Keratinocyte (primary cell): ENCODE results near the gene MESP2. TPM values are rescaled to one million over a fixed set of nuclear protein-coding genes. Genes with fewer than 3 reads are reported as not detected.
A peak's percentile ranks its signal among the peaks of the same experiment; 100 is the strongest.

Experiments
- DNase-seq: peaks from one replicate; pipeline ENCODE4 v3.0.0-alpha.2; 2011; ENCODE audit warnings: low read depth, missing footprints, low spot score
- FAIRE-seq: peaks from 2 replicates; lab custom pipeline; 2011; peaks lifted over from hg19 to GRCh38; lab: Jason Lieb, UNC
- H2AFZ ChIP-seq: 2 replicates; pipeline ENCODE4 v1.6.0; 2012; ENCODE audit warnings: low read length, control low read depth, inconsistent platforms; ENCODE audit not compliant: control insufficient read depth
- H3K27ac ChIP-seq: 2 replicates; pipeline ENCODE4 v1.5.1; 2011; ENCODE audit warnings: low read length; ENCODE audit not compliant: control insufficient read depth, insufficient read depth
- H3K27me3 ChIP-seq: 3 replicates; pipeline ENCODE4 v1.6.0; 2011; ENCODE audit warnings: low read length; ENCODE audit not compliant: control insufficient read depth, insufficient read depth; ENCODE audit errors: extremely low read depth
- H3K36me3 ChIP-seq, 2 experiments: 2 replicates in 1 of 2; 3 replicates in 1 of 2; pipeline ENCODE4 v1.5.1; 2011; ENCODE audit warnings: low read length in 2 of 2, mild to moderate bottlenecking in 1 of 2; ENCODE audit not compliant: control insufficient read depth in 2 of 2, insufficient read depth in 2 of 2; ENCODE audit errors: extremely low read depth in 1 of 2
- H3K4me1 ChIP-seq: 3 replicates; pipeline ENCODE4 v1.5.1; 2011; ENCODE audit warnings: low read length; ENCODE audit not compliant: control insufficient read depth, insufficient read depth; ENCODE audit errors: extremely low read depth
- H3K4me2 ChIP-seq: 3 replicates; pipeline ENCODE4 v1.6.0; 2011; ENCODE audit warnings: low read depth, low read length; ENCODE audit not compliant: control insufficient read depth, insufficient read depth; ENCODE audit errors: extremely low read depth
- H3K4me3 ChIP-seq, 3 experiments: fragments of 200-600 bp in 1 of 3; sonication (generic) in 1 of 3; 2 replicates in 2 of 3; 3 replicates in 1 of 3; pipeline ENCODE4 v1.5.1; 2011 to 2016; ENCODE audit warnings: low read length in 3 of 3, mild to moderate bottlenecking in 3 of 3, control low read depth in 2 of 3, inconsistent platforms in 1 of 3, low read depth in 1 of 3, mixed read lengths in 1 of 3, mixed run types in 1 of 3, moderate library complexity in 1 of 3; ENCODE audit not compliant: control insufficient read depth in 2 of 3, insufficient read depth in 2 of 3; ENCODE audit errors: extremely low read depth in 1 of 3
- H3K79me2 ChIP-seq: 2 replicates; pipeline ENCODE4 v1.6.0; 2012; ENCODE audit warnings: low read length; ENCODE audit not compliant: control insufficient read depth, insufficient read depth
- H3K9ac ChIP-seq: 3 replicates; pipeline ENCODE4 v1.6.0; 2011; ENCODE audit warnings: low read length; ENCODE audit not compliant: control insufficient read depth, insufficient read depth; ENCODE audit errors: extremely low read depth
- H3K9me1 ChIP-seq: 3 replicates; pipeline ENCODE4 v1.6.0; 2011; ENCODE audit warnings: low read length; ENCODE audit not compliant: control insufficient read depth, insufficient read depth; ENCODE audit errors: extremely low read depth
- H3K9me3 ChIP-seq: 2 replicates; pipeline ENCODE4 v1.5.1; 2012; ENCODE audit warnings: low read depth, low read length; ENCODE audit not compliant: control insufficient read depth
- H4K20me1 ChIP-seq: 3 replicates; pipeline ENCODE4 v1.6.0; 2011; ENCODE audit warnings: low read length; ENCODE audit not compliant: control insufficient read depth, insufficient read depth; ENCODE audit errors: extremely low read depth
- CTCF ChIP-seq, 3 experiments: IDR thresholded peaks in 1 of 3; conservative IDR thresholded peaks in 1 of 3; optimal IDR thresholded peaks in 1 of 3; 2 replicates in 2 of 3; 3 replicates in 1 of 3; pipeline versions ENCODE3 to v1.5.1; 2011; ENCODE audit warnings: low read length in 3 of 3, mild to moderate bottlenecking in 3 of 3, moderate library complexity in 2 of 3, control low read depth in 1 of 3, inconsistent platforms in 1 of 3; ENCODE audit not compliant: insufficient read depth in 2 of 3; ENCODE audit errors: extremely low read depth in 1 of 3
- EZH2 ChIP-seq: IDR thresholded peaks from one replicate; pipeline ENCODE4 v1.6.1; 2012; ENCODE audit warnings: inconsistent platforms, mild to moderate bottlenecking, low read length, moderate library complexity
- dilution Hi-C: fragments of 300-500 bp; cut with MboI; formaldehyde crosslinking; loops from one replicate; pipeline ENCODE4 v1.7.0; 2020; ENCODE audit warnings: low sequenced_read_pairs; ENCODE audit not compliant: extremely low pct_ligation_motif_present
- polyA plus RNA-seq, 5 experiments: library from polyadenylated mRNA; depleted of rRNA in 3 of 5; stranded (reverse) in 3 of 5; stranded (forward) in 1 of 5; unstranded in 1 of 5; fragments of >200 nt; gene quantifications; 1 replicate in 1 of 5; 2 replicates in 3 of 5; 3 replicates in 1 of 5; pipeline versions ENCODE4 v1.2.1 to v1.2.3, GENCODE V29; 2011 to 2012; ENCODE audit warnings: missing spikeins in 2 of 5, low read depth in 1 of 5, low replicate concordance in 1 of 5

MESP2 gene
- polyA plus RNA-seq, 1 donor (not counting 4 experiments of a cell fraction or from before 2014, with no cell fraction given): 0.39 TPM

GRCh38 chr15:89822026-89822425, 45.9 kb downstream of the MESP2 start:
- H3K79me2 ChIP-seq: no peaks in the 10 kb centered on the region
- H3K27ac ChIP-seq: peak overlapping the region; percentile 32
- no peaks in the 10 kb centered on the region for H3K9me3 ChIP-seq
- peak overlapping the region; percentile 3 for H3K4me2 ChIP-seq
- H3K9me1 ChIP-seq: no peaks in the 10 kb centered on the region
- TF ChIP-seq EZH2 (no peak), CTCF (optimal IDR thresholded peaks at IDR 0.05 in 1 of 3, IDR thresholded peaks at IDR 0.05 in 1 of 3, conservative IDR thresholded peaks at IDR 0.05 in 1 of 3; ENCODE audit: extremely low read depth in 1 of 3, insufficient read depth in 2 of 3, low read length in 3 of 3) (no peak)
- FAIRE-seq (no peak), DNase-seq (peak; percentile 81)
- H3K9ac ChIP-seq: no peak overlapping the region
- H4K20me1 ChIP-seq: no peaks in the 10 kb centered on the region
- H3K27me3 ChIP-seq: no peaks in the 10 kb centered on the region
- peaks cover 34% of the 10 kb centered on the region for H3K4me1 ChIP-seq
- dilution Hi-C loops: no loop called here
- H3K4me3 ChIP-seq: no peak overlapping the region
- H3K36me3 ChIP-seq: no peaks in the 10 kb centered on the region
- H2AFZ ChIP-seq: no peak overlapping the region

GRCh38 chr15:89822611-89822950, 46.4 kb downstream of the MESP2 start:
- no peaks in the 10 kb centered on the region for H3K9me3 ChIP-seq
- dilution Hi-C loops: no loop called here
- FAIRE-seq: no peak
- no peak for DNase-seq
- H3K4me2 ChIP-seq: no peak overlapping the region
- no peaks in the 10 kb centered on the region for H3K27me3 ChIP-seq
- TF ChIP-seq EZH2: no peak
- TF ChIP-seq CTCF (optimal IDR thresholded peaks at IDR 0.05 in 1 of 3, IDR thresholded peaks at IDR 0.05 in 1 of 3, conservative IDR thresholded peaks at IDR 0.05 in 1 of 3; ENCODE audit: extremely low read depth in 1 of 3, insufficient read depth in 2 of 3, low read length in 3 of 3): no peak
- peaks cover 34% of the 10 kb centered on the region for H3K4me1 ChIP-seq
- H2AFZ ChIP-seq: no peak overlapping the region
- H3K9me1 ChIP-seq: no peaks in the 10 kb centered on the region
- H4K20me1 ChIP-seq: no peaks in the 10 kb centered on the region
- no peaks in the 10 kb centered on the region for H3K36me3 ChIP-seq
- peak overlapping the region; percentile 39 for H3K27ac ChIP-seq
- no peak overlapping the region for H3K9ac ChIP-seq
- no peaks in the 10 kb centered on the region for H3K79me2 ChIP-seq
- no peak overlapping the region for H3K4me3 ChIP-seq
